GM21447 (cell line): ENCODE measurements around the gene ANLN.
"Not testable (repeated sequence)": the region's sequence is repeated elsewhere in the genome, so short reads cannot be mapped to it uniquely, and the experiment has no call there.

Experiments
- ATAC-seq: cut with Tn5 transposase; IDR thresholded peaks from one replicate; pipeline ENCODE4 v1.9.1; 2021; ENCODE audit not compliant: unreplicated experiment

ANLN gene

DNA sequence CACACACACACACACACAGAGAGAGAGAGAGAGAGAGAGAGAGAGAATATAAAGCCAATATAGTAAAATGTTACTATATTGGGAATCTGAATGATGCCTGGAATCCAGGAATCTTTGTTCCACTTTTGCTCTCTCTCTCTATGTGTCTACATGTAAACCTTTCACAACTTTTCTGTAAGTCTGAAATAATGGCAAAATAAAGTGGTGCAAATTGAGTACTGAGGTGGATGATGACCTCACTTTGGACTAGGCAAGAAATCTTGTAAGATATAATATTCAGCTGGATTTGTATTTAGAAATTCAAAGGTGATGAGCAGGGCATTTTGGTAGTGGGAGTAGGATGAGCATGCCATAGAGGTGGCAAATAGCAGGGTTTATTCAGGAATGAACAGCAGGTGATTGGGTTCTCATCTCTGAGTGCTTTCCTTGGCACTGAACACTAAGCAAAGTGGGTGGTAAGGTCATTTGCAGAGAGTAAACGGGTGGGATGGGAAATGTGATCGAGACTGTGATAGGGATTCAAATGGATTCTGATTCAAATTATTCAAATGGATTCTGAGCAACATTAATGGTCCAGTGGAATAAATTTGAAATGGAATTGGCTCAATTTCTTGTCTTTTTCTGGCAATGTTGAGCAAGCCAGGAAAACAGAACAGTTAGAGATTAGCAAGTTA lies 9.7 kb upstream of the ANLN start:
- no peak for ATAC-seq

DNA sequence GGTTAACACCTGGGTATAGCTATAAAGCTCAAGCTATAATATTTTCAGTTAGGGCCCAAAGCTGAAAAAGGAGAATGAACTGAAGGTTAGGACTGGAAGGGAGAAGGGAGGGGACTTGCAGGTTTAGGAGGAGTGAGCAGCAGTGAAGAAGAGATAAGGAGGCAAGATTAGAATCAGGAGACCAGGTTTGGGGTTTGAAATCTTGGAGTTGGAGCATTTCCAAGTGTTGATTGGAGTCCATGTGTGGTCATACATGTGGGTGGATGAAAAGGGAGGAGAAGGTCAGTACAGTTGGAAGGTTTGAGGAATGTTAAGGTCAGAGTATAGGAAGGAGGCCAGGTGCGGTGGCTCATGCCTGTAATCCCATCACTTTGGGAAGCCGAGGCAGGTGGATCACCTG lies 8.6 kb upstream of the ANLN start:
- ATAC-seq: no peak

DNA sequence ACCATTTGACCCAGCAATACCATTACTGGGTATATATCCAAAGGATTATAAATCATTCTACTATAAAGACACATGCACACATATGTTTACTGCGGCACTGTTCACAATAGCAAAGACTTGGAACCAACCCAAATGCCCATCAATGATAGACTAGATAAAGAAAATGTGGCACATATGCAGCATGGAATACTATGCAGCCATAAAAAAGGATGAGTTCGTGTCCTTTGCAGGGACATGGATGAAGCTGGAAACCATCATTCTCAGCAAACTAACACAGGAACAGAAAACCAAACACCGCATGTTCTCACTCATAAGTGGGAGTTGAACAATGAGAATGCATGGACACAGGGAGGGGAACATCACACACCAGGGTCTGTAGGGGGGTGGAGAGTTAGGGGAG lies 6.4 kb upstream of the ANLN start:
- not testable (repeated sequence) for ATAC-seq

DNA sequence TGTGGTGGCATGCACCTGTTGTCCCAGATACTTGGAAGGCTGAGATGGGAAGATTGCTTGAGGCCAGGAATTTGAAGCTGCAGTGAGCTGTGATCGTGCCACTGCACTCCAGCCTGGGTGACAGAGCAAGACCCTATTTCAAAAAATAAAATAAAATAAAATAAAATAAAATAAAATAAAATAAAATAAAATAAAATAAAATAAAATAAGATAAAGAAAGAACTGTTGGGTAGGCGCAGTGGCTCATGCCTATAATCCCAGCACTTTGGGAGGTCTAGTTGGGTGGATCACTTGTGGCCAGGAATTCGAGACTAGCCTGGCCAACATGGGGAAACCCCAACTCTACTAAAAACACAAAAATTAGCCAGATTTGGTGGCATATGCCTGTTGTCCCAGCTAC lies 4.0 kb upstream of the ANLN start:
- not testable (repeated sequence) for ATAC-seq

DNA sequence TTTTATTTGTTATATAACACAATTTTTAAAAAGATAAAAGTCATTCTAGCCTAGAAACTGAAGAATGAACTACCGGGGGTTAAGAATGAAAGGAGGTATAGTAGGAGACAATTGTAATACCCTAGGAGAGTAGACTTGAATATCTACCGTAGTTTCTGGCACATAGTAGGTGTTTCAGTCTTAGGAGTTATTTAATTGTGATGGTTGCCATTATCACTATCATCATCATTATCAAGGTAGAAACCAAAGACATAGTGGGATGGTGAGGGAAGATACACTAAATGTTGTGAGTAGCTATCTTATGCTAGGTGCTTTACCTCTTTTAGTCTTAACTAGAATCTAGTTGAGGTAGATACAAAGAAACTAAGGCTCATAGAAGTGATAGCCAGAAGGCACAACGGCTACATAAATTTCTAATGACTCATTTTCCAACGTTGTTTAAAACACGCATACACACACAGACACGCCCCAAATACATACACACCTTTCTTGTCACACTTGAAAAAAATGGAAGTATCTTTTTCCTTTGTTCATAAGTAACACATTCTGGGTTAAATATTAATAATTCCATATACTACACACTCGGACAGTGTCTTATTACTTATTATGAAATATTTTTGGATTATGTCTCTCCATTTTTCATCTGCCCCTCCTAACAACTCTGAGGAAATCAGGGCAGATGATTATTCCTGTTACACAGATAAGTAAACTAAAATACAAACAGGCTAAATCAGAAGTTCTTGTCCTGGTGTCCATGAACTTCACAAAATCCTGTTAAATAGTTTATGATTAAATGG lies 2.0 kb upstream of the ANLN start:
- no peak for ATAC-seq

DNA sequence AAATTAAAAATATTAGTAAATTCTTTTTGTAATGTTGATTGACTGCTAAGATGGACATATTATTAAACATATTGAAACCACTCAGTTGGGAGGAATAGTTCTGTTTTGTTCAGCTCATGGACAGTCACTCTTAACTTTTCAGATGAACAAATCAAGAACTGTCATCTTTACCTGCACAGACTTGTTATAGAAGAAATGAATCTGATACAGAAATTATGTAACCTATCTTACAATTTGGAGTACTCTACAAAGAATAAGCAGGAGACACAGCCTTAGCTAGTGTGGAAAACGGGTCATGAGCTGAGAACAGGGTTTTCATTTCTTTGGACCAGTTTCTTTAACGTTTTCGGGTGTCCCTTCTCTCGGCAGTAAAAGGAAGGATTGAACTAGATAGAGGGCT lies 1.2 kb upstream of the ANLN start:
- ATAC-seq: no peak

DNA sequence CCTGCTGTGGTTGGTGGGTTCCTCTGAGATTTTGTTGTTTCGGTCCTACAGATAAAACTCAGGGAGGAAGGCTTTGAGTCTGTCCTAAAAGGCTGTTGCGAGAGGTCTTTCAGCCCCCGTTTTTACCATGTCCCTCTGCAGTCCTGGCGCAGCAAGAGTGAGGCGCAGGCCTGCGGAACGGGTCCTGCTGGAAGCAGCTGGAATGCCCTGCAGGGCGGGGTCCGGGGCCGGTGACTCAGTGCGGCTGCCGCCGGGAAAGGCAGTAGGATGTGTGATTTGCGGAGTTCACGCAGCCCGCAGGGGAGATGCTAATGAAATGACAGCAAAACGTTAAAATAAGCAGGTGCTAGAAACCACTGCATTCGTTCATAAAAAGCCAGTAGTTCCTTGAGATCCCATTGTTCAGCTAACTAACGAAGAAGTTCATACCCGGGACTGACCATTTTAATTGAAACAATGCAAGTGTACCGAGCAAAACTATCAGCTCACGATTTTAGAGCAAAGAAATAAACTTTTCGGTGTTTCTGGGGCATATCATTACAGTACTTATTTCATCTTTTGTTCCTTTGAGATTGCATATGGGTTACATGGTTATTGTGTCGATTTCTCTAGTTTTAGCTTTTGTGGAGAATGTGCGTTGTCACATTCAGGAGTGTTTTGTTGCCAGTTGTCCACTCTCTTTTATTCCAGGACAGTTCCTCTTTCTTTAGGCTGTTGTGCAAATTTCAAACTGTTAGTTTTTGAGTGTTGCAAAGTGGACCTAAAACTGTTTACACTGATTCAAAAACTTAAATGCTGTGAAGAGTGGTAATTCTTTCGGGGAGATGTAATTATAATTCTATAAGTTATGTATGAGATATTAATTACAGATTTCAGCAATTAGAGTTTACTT lies 783 bp downstream of the ANLN start:
- peak; percentile 37 for ATAC-seq

DNA sequence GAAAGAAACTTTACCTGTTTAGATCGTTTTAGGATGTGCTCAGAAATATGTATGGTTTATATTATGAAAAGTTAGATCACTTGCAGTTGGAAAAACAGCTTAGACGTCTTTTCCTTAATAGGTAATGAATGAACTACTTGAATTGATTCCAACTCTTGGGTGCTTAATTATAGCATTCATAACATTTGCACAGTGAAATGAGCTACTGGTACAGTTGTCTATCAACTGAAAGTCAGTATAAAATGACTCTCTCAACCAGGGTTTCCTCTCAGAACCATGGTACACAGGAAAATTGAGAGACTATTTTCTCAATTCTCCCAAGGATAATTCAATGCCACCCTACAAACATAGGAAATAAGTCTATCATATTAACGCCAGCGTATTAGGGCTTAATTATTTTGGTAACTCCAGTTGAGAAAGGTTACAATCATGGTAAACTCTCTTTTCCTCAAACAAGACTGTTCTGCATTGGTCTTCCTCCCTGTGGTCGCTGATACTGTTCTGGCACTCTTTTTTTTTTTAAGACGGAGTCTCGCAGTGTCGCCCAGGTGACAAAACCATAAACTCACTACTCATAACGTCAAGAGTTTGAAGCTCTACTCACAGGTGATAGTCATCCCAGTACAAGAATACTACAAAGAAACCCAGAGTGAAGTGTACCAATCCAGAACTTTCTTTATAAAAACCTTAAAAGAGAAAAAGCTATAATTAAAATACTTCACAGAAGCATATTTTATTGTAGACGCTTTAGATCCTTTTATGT lies 2.0 kb downstream of the ANLN start:
- peak; percentile 40 for ATAC-seq

DNA sequence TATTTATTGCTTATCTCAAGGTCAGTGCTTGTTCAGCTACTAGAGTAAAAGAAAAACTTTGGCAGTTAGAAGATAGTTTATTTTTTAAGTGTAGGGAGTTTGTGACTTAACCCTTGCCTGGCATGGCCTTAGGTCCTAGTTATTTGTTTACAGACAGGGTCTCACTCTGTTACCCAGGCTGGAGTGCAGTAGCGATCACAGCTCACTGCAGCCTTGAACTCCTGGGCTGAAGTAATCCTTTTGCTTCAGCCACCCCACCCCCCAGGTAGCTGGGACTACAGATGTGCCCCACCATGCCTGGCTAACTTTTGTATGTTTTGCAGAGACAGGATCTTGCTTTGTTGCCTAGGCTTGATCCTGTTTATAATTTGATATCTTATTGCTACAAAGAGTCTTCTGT lies 4.2 kb downstream of the ANLN start:
- ATAC-seq: no peak

DNA sequence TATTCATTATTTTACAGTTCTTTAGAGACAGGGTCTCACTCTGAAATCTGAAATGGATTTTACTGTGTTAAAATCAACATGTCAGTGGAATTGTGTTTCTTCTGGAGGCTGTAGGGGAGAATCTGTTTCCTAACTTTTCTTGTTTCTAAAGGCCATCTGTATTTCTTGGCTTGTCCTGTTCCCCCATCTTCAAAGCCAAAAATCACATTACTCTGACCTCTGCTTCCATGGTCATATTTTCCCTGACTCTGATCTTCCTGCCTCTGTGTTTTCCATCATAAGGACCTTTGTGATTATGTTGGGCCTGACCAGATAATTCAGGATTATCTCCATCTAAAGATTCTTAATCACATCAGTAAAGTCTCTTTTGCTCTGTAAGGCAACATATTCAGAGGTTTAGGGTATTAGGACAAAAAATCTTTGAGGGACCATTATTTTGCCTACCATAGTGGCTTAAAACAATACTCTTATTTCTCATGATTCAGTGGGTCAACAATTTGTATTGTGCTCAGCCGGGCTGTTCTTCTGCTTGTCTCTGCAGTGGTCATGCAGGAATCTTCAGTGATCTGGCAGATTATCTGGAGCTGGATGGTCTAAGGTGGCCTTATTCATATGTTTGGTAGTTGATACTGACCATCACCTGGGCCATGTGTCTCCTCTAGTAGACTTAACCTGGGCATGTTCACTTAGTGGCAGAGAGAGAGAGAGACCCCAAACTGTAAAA lies 5.7 kb downstream of the ANLN start:
- no peak for ATAC-seq

DNA sequence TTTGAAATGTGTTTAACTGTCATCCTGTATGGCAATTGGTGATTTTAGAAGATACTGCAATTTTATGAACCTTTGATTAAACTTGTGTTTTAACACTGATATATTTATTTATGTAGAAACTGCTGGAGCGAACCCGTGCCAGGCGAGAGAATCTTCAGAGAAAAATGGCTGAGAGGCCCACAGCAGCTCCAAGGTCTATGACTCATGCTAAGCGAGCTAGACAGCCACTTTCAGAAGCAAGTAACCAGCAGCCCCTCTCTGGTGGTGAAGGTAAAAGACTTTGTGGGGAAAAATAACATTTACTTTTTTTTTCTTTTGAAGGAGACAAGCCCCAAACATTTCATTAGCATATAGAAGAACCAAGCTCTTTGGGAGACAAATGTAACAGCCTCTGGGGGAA lies 6.5 kb downstream of the ANLN start:
- ATAC-seq: no peak

DNA sequence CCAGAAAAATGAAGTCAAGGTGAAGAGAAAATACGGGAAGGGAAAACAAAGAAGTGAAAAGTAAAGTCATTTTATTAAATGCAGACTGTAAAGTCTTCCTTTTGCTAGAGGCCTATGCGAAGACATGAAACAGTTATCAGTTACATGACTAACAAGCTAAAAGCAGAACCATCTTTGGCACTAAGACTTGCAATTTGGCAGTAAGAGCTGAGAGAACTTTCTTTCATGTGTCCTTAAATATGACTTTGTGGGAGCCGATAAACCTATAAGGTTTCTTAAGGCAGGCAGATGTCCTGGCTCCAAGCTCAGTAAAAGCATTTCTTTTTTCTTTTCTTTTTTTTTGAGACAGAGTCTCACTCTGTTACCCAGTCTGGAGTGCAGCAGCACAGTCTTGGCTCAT lies 10.4 kb downstream of the ANLN start:
- no peak for ATAC-seq

DNA sequence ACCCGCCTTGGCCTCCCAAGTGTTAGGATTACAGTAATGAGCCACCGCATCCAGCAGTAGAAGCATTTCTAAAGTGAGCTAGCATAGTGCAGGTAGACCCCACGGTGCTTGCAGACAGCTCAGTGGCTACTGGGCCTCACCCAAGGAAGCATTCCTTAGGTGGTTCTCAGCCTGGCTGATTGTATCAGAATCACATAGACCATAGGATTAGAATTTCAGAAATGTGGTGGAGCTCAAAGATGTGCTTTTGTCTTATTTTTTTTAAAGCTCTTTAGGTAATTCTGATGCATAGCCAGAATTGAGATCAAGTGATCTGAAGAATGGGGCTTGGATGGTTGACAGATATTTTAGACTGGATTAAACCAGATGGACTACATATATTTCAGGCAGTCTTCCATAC lies 10.9 kb downstream of the ANLN start:
- ATAC-seq: no peak

DNA sequence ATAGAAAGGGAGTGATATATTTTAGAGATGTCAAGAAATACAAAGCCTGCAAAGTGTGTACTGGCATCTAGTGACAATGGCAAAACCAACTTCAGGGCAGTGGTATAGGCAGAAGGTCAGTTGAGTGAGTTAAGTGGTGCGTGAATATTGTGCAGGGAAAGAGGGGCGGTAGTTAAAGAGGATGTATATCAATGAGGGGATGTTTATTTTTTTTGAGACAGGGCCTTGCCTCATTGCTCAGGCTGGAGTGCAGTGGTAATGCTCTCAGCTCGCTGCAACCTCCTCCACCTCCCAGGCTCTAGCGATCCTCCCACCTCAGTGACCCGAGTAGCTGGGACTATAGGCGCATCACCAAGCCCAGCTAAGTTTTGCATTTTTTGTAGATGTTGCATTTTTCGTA lies 13.8 kb downstream of the ANLN start:
- ATAC-seq: no peak

DNA sequence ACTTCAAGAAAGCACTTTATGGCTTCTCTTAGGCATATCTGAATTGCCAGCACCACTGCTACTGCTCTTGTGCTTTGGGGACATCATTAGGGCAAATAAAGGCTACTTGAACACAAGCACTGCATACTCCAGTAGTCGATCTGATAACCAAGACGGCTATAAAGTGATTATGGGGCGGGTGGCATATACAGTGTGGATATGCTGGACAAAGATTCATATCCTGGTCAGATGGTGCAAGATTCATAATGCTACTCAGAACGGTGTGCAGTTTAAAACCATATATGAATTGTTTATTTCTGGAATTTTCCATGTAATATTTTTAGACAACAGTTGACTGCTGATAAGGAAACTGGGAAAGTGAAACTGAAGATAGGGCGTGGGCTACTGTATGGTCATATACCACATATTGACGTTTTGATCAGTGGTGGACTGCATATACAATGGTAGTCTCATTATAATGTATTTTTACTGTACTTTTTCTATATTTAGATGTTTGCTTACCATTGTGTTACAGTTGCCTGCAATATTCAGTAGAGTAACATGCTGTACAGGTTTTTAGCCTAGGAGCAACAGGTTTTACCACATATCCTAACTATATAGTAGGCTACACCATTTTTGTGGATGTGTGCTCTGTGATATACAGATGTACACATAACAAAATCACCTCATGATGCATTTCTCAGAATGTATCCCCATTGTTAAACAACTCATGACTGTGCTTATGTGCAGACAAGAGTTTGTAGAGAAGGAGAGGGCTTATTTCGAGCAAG lies 15.2 kb downstream of the ANLN start:
- no peak for ATAC-seq

DNA sequence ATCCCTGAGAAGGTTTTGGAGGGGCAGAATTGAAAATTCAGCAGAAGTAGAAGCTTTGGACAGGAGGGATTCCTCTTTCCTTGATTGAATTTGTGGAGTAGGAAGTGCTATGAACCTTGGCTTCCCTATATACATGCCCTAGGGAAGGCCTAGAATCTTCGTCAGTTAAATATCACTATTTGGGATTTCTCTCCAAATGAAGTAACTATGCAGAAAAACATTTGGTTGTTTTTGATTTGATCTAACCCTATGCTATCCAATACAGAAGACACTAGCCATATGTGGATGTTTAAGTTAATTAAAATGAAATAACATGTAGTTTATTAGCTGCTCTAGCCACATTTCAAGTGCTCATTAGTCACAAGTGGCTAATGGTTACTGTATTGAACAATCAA lies 15.7 kb downstream of the ANLN start:
- no peak for ATAC-seq

DNA sequence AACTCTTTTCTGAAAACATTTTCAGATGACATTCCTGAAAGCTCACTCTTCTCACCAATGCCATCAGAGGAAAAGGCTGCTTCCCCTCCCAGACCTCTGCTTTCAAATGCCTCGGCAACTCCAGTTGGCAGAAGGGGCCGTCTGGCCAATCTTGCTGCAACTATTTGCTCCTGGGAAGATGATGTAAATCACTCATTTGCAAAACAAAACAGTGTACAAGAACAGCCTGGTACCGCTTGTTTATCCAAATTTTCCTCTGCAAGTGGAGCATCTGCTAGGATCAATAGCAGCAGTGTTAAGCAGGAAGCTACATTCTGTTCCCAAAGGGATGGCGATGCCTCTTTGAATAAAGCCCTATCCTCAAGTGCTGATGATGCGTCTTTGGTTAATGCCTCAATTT lies 16.5 kb downstream of the ANLN start:
- ATAC-seq: no peak

DNA sequence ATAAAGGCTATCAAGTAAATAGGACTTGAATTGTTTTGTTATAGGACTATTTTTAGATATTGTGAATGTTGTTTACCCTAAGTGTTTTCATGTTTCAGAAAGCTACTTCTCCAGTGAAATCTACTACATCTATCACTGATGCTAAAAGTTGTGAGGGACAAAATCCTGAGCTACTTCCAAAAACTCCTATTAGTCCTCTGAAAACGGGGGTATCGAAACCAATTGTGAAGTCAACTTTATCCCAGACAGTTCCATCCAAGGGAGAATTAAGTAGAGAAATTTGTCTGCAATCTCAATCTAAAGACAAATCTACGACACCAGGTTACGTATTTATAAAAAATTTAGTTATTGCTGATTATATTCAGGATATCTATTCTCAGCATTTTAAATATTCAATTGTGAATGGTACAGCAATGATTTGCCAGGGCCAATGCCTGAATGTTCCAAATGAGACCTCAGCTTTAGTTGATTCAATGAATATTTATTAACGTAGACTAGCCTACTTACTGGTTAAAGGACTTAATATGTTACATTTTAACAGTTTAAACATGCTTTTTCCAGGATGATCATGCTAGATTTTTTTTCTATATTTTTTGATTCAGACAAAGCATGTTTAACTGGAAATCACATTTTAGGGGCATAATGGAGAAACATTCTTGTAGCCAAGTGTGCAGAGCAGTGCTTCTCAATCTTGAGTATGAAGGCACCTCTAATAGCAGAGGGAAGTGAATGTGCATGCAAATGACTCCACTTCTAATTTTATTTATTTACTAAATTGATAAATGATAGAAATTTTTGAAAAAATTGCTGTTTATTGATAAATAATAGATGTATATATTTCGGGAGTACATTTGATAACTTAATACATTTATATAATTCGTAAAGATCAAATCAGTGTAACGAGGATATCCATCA lies 18.2 kb downstream of the ANLN start:
- ATAC-seq: no peak

DNA sequence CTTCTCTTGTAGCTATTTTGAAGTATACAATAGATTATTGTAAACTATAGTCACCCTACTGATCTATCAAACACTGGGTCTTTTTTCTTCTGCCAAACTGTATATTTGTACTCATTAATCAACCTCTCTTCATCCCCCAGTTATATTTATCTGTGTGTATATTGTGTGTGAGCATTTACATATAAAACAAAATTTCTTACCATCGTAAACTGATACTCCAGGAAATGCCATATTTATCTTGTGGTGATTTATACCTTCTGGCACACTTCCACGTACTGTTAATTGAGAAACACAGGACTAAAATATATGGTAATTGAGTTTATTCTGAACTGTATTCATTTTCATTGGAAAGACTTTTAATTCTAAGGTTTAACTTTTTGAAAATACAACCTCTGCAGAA lies 18.9 kb downstream of the ANLN start:
- ATAC-seq: no peak
